ENCODE data around the gene EXOC6B. TPM values are rescaled to one million over a fixed set of nuclear protein-coding genes. Genes with fewer than 3 reads are reported as not detected.

EXOC6B gene
- total RNA-seq, 1 experiment from 2014 or later, result 34.3 TPM

DNA sequence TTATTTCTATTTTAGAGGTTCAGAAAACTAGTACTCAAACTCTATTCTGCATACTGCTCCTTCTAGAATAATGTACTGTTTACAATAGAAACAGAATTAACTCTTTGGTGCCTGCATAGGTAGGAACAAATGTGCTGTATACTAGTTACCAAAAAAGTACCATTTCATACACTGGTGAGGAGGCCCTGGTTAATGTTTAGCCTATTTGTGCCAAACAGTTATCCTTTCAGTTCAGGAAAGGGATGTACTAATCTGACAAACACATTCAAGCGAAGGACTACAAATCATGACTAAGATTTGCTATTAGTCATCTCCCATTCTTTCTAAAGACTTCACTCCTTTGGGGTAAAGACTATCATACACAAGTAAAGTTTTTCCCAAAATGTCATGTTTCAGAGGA is 47.4 kb downstream of the EXOC6B start:
- CTCF ChIA-PET, result no interaction called here
- DNase-seq, result no peak
- BruUV-seq (replicated peaks), result no TSS peak
- Histone ChIP-seq H2AFZ (no peak overlapping the region), H3K9me3 (ENCODE audit: insufficient read depth, low read depth) (no peaks in the 10 kb centered on the region; the same call in 1 of the 2 replicates), H3K4me2 (no peak overlapping the region), H3K79me2 (ENCODE audit: low read depth) (no peaks in the 10 kb centered on the region), H3K4me3 (no peak overlapping the region), H3K36me3 (ENCODE audit: low read depth) (no peaks in the 10 kb centered on the region), H3K4me1 (replicated peaks; ENCODE audit: insufficient read depth) (no peaks in the 10 kb centered on the region), H3K27ac (no peak overlapping the region), H4K20me1 (ENCODE audit: insufficient read depth) (0 out of 2 replicates have a peak, but pooled peaks cover 3% of the 10 kb centered on the region), H3K27me3 (ENCODE audit: insufficient read depth, low read depth) (no peaks in the 10 kb centered on the region), H3K9me2 (ENCODE audit: insufficient read depth) (no peaks in the 10 kb centered on the region), H3F3A (ENCODE audit: insufficient read depth, low read depth) (no peaks in the 10 kb centered on the region)
- intact Hi-C loops (cut with micrococcal nuclease; ENCODE audit: unreplicated experiment), result no loop called here
- no peak for TF ChIP-seq EZH2 (IDR thresholded peaks at IDR 0.05; ENCODE audit: low read depth)
- TF ChIP-seq, protein P1, sequence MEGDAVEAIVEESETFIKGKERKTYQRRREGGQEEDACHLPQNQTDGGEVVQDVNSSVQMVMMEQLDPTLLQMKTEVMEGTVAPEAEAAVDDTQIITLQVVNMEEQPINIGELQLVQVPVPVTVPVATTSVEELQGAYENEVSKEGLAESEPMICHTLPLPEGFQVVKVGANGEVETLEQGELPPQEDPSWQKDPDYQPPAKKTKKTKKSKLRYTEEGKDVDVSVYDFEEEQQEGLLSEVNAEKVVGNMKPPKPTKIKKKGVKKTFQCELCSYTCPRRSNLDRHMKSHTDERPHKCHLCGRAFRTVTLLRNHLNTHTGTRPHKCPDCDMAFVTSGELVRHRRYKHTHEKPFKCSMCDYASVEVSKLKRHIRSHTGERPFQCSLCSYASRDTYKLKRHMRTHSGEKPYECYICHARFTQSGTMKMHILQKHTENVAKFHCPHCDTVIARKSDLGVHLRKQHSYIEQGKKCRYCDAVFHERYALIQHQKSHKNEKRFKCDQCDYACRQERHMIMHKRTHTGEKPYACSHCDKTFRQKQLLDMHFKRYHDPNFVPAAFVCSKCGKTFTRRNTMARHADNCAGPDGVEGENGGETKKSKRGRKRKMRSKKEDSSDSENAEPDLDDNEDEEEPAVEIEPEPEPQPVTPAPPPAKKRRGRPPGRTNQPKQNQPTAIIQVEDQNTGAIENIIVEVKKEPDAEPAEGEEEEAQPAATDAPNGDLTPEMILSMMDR (conservative IDR thresholded peaks at IDR 0.05), result no peak
- POLR2A ChIA-PET (ENCODE audit: unreplicated experiment), result no interaction called here

DNA sequence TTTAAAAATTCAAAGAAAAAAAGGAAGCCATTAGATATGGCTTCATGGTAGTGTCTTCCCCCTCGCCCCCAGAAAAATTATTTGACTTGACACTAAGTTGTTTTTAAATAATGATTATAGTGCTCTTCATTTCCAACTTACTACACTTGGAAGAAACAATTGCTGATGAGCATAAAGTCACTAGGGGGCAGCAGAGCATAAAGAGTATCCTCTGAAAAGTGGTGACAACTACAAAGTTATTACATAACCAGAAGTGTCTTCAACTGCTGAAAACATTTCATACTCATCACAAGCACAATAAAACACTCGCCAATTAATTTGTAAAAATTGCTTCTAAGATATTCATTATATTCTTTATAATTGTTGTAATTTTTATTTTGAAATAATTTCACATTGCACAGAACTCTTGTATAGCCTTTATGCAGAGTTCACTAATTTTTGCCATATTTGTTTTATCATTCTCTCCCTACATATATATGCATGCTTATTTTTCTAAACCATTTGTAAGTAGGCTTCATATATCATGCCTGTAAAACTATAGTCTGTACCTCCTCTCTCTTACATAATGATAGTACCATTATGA is 54.9 kb downstream of the EXOC6B start:
- DNase-seq, result peak; percentile 48 to 71
- H3K9me2 ChIP-seq (ENCODE audit: insufficient read depth), result no peaks in the 10 kb centered on the region
- H3K9me3 ChIP-seq (ENCODE audit: insufficient read depth, low read depth), result no peaks in the 10 kb centered on the region
- intact Hi-C loops (cut with micrococcal nuclease; ENCODE audit: unreplicated experiment), result loop anchor here (1.0 kb wide), 2 partner anchors 91 to 116 kb away; partner anchors contain the start of gene SPR
- H3K4me3 ChIP-seq, result no peak overlapping the region
- ChIA-PET CTCF (no interaction called here), POLR2A (ENCODE audit: unreplicated experiment) (no interaction called here)
- no TSS peak for BruUV-seq (replicated peaks)
- H3K36me3 ChIP-seq (ENCODE audit: low read depth), result no peaks in the 10 kb centered on the region
- H3F3A ChIP-seq (ENCODE audit: insufficient read depth, low read depth), result 0 out of 2 replicates have a peak, but pooled peaks cover 4% of the 10 kb centered on the region
- H3K27me3 ChIP-seq (ENCODE audit: insufficient read depth, low read depth), result no peaks in the 10 kb centered on the region
- H4K20me1 ChIP-seq (ENCODE audit: insufficient read depth), result 0 out of 2 replicates have a peak, but pooled peaks cover 3% of the 10 kb centered on the region
- TF ChIP-seq EZH2 (IDR thresholded peaks at IDR 0.05; ENCODE audit: low read depth), result no peak
- TF ChIP-seq, protein P1 (conservative IDR thresholded peaks at IDR 0.05), result peak; percentile 95
- H3K4me2 ChIP-seq, result no peak overlapping the region
- H3K79me2 ChIP-seq (ENCODE audit: low read depth), result no peaks in the 10 kb centered on the region
- peaks cover 5% of the 10 kb centered on the region; the same call in 1 of the 2 replicates for H3K4me1 ChIP-seq (replicated peaks; ENCODE audit: insufficient read depth)
- H2AFZ ChIP-seq, result no peak overlapping the region
- no peak overlapping the region for H3K27ac ChIP-seq

DNA sequence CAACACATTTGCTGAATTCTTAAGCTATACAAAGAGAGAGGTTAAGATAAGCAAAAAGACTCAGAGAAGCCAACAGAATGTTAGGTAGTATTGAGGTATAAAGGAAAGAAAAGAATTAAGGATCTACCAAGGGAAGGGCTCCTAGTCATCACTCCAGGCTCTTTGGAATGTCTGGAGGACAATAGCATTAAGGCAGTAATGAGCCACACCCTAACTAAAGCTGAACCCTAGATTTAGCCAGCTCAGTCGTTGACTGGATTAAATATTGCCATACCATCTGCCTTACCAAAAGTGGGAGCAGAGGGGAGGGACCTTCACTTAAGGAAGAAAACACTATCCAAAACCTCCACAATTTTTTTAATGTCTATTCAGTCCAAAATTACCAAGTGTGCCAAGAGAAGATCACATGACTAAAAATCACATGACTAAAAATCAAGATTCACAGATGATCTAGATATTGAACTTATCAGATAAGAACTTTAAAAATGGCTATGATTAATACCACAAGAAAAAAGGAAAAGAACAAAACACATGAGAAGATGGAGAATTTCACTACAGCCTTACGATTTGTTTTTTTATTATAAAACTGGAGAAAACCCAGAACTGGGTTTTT is 59.7 kb downstream of the EXOC6B start:
- ChIA-PET CTCF (interaction anchor here (0.5 to 0.6 kb wide), 2 partner anchors 446 to 1466 kb away, joined by 3 read pairs; no protein-coding TSS in a partner anchor), POLR2A (ENCODE audit: unreplicated experiment) (interaction anchor here (0.6 to 0.7 kb wide), 2 partner anchors 9 to 160 kb away, joined by 3 read pairs; no protein-coding TSS in a partner anchor)
- TF ChIP-seq, protein P1 (conservative IDR thresholded peaks at IDR 0.05), result no peak
- no peak for TF ChIP-seq EZH2 (IDR thresholded peaks at IDR 0.05; ENCODE audit: low read depth)

More for the DNA sequence above, 59.7 kb downstream of the EXOC6B start:
- H3K9me3 ChIP-seq (ENCODE audit: insufficient read depth, low read depth), result peaks cover 25% of the 10 kb centered on the region
- H3K4me1 ChIP-seq (replicated peaks; ENCODE audit: insufficient read depth), result peaks cover 8% of the 10 kb centered on the region; the same call in 1 of the 2 replicates
- no peak overlapping the region for H3K4me2 ChIP-seq
- no peak overlapping the region for H2AFZ ChIP-seq
- no peaks in the 10 kb centered on the region for H3K9me2 ChIP-seq (ENCODE audit: insufficient read depth)
- 0 out of 2 replicates have a peak, but pooled peaks cover 9% of the 10 kb centered on the region for H3K36me3 ChIP-seq (ENCODE audit: low read depth)
- no peaks in the 10 kb centered on the region for H4K20me1 ChIP-seq (ENCODE audit: insufficient read depth)
- intact Hi-C loops (cut with micrococcal nuclease; ENCODE audit: unreplicated experiment), result no loop called here
- no peaks in the 10 kb centered on the region for H3K79me2 ChIP-seq (ENCODE audit: low read depth)
- H3K4me3 ChIP-seq, result no peak overlapping the region
- DNase-seq, result peak; percentile 35 to 57
- H3F3A ChIP-seq (ENCODE audit: insufficient read depth, low read depth), result 0 out of 2 replicates have a peak, but pooled peaks cover 6% of the 10 kb centered on the region
- no TSS peak for BruUV-seq (replicated peaks)
- H3K27ac ChIP-seq, result no peak overlapping the region
- H3K27me3 ChIP-seq (ENCODE audit: insufficient read depth, low read depth), result no peaks in the 10 kb centered on the region
